ENCODE measurements around the gene TMCO4. TPM values are rescaled to one million over a fixed set of nuclear protein-coding genes. Genes with fewer than 3 reads are reported as not detected.

The TMCO4 gene
- total and polyA plus RNA-seq, 10 of the 15 experiments (the other 5 are each of a cell fraction or from before 2014, with no cell fraction given) = 2.4 to 20.8 (median 13.0) TPM

- no peak for TF ChIP-seq SUZ12 (IDR thresholded peaks at IDR 0.05; ENCODE audit: unreplicated experiment)
- TF ChIP-seq MYC (IDR thresholded peaks at IDR 0.05; ENCODE audit: insufficient read depth, insufficient read length, insufficient replicate concordance, low read length, severe bottlenecking) = no peak
- TF ChIP-seq, protein P1, sequence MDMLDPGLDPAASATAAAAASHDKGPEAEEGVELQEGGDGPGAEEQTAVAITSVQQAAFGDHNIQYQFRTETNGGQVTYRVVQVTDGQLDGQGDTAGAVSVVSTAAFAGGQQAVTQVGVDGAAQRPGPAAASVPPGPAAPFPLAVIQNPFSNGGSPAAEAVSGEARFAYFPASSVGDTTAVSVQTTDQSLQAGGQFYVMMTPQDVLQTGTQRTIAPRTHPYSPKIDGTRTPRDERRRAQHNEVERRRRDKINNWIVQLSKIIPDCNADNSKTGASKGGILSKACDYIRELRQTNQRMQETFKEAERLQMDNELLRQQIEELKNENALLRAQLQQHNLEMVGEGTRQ (IDR thresholded peaks at IDR 0.05; ENCODE audit: borderline replicate concordance, low read depth, low read length) = no peak
These were observed 99.5 kb downstream of the TMCO4 start (continued) for GRCh38 chr1:19700079-19700777.

GRCh38 chr1:19698181-19698580 is 101.5 kb downstream of the TMCO4 start:
- DNase-seq (ENCODE audit: low read depth, low spot score) (no peak), ATAC-seq (peak; percentile 97), FAIRE-seq (peak; percentile 75)
- Histone ChIP-seq H4K20me1 (ENCODE audit: control insufficient read depth, insufficient read depth) (no peaks in the 10 kb centered on the region), H2AFZ (ENCODE audit: control insufficient read depth, low read depth, low read length) (no peak overlapping the region), H3K36me3 (ENCODE audit: control insufficient read depth in 2 of 2, insufficient read depth in 2 of 2, low read length in 1 of 2) (peaks cover 0 to 4% of the 10 kb centered on the region in 2 experiments; a peak in 1 of 4 replicates), H3K27me3 (replicated peaks in 1 of 2; ENCODE audit: control insufficient read depth in 2 of 2, insufficient read depth in 2 of 2, low read length in 1 of 2) (no peaks in the 10 kb centered on the region), H3K79me2 (ENCODE audit: control insufficient read depth, insufficient read depth, low read length) (no peaks in the 10 kb centered on the region), H3K4me2 (ENCODE audit: control insufficient read depth, insufficient read depth) (no peak overlapping the region), H3K4me1 (ENCODE audit: control insufficient read depth, insufficient read depth, low read length) (peaks cover 4% of the 10 kb centered on the region), H3K9me3 (replicated peaks; ENCODE audit: control insufficient read depth, insufficient read depth, low read length) (no peaks in the 10 kb centered on the region), H3K27ac (ENCODE audit: control insufficient read depth, insufficient read depth) (no peak overlapping the region), H3K9ac (ENCODE audit: control insufficient read depth, insufficient read depth, low read length) (no peak overlapping the region), H3K4me3 (no peak overlapping the region)
- ChIA-PET RAD21 (ENCODE audit: unreplicated experiment) (interaction anchor here (1.6 to 2.1 kb wide), 2 partner anchors 13 to 37 kb away, joined by 7 to 10 read pairs; no protein-coding TSS in a partner anchor), CTCF (interaction anchor here (0.6 to 2.1 kb wide), 6 partner anchors 10 to 775 kb away, joined by 3 to 19 read pairs (median 4); no protein-coding TSS in a partner anchor), POLR2A (no interaction called here), SMC1A (ENCODE audit: uncharacterized antibody, unreplicated experiment) (interaction anchor here (1.2 kb wide), 1 partner anchor 38 kb away, joined by 3 read pairs; no protein-coding TSS in a partner anchor)
- intact Hi-C loops (cut with micrococcal nuclease; ENCODE audit: unreplicated experiment) = no loop called here
- BruUV-seq (replicated peaks) = no TSS peak
- in situ Hi-C loops (cut with MboI) = no loop called here
- 25% methylated on average over 4 of the region's 4 CpGs for WGBS (ENCODE audit: insufficient coverage, insufficient replicate concordance, low lambda C conversion rate, missing lambda C conversion rate)
- TF ChIP-seq ZBED1 (IDR thresholded peaks at IDR 0.05; ENCODE audit: borderline replicate concordance) (no peak), ZNF384 (IDR thresholded peaks at IDR 0.05; ENCODE audit: borderline replicate concordance, low read depth, low read length) (no peak), BMI1 (IDR thresholded peaks at IDR 0.05; ENCODE audit: borderline replicate concordance) (no peak), FOS (IDR thresholded peaks at IDR 0.05; ENCODE audit: borderline replicate concordance, extremely low read depth, insufficient read length) (no peak), E2F8 (IDR thresholded peaks at IDR 0.05; ENCODE audit: low read depth, partially characterized antibody) (no peak), SREBF2 (IDR thresholded peaks at IDR 0.05; ENCODE audit: low read length) (no peak), ASH2L (IDR thresholded peaks at IDR 0.05; ENCODE audit: borderline replicate concordance, low read depth) (no peak), MAX (IDR thresholded peaks at IDR 0.05; ENCODE audit: low read depth, low read length) (no peak), HCFC1 (IDR thresholded peaks at IDR 0.05; ENCODE audit: low read length) (no peak), MEF2A (IDR thresholded peaks at IDR 0.05; ENCODE audit: insufficient read depth, low read depth, low read length) (no peak), SPI1 (IDR thresholded peaks at IDR 0.05; ENCODE audit: borderline replicate concordance, insufficient read depth, low read depth, low read length) (peak; percentile 90), MTA2 (IDR thresholded peaks at IDR 0.05; ENCODE audit: low read depth) (no peak), BACH1 (IDR thresholded peaks at IDR 0.05; ENCODE audit: borderline replicate concordance) (no peak)
- TF ChIP-seq, protein P2, sequence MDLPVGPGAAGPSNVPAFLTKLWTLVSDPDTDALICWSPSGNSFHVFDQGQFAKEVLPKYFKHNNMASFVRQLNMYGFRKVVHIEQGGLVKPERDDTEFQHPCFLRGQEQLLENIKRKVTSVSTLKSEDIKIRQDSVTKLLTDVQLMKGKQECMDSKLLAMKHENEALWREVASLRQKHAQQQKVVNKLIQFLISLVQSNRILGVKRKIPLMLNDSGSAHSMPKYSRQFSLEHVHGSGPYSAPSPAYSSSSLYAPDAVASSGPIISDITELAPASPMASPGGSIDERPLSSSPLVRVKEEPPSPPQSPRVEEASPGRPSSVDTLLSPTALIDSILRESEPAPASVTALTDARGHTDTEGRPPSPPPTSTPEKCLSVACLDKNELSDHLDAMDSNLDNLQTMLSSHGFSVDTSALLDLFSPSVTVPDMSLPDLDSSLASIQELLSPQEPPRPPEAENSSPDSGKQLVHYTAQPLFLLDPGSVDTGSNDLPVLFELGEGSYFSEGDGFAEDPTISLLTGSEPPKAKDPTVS (IDR thresholded peaks at IDR 0.05; ENCODE audit: low read depth, low read length) = peak; percentile 83; the same call in 1 of the 2 replicates
